IMR-90 (cell line): ENCODE measurements around the gene CFAP58. TPM values are rescaled to one million over a fixed set of nuclear protein-coding genes. Genes with fewer than 3 reads are reported as not detected.

ENCODE experiments used
- ATAC-seq: fragments of 200-7000 bp; cut with Tn5 transposase; 2 replicates; pipeline ENCODE4 v1.9.1; 2020; ENCODE audit warnings: low read depth, mild to moderate bottlenecking, moderate library complexity
- BruUV-seq: library from RNA; stranded (reverse); fragments of 400-500 nt; replicated peaks from 2 replicates; lab custom pipeline; 2021; lab: Mats Ljungman, UMichigan
- CTCF ChIA-PET: fragments of 300-600 bp; formaldehyde crosslinking; extraction: SDS; loops from one replicate; lab custom pipeline; 2021; ENCODE audit warnings: antibody characterized with exemption; lab: Yijun Ruan, JAX
- POLR2A ChIA-PET: fragments of 300-600 bp; sonication (Branson Sonifier 250); formaldehyde crosslinking; loops from one replicate; lab custom pipeline; 2022; ENCODE audit warnings: antibody characterized with exemption; ENCODE audit not compliant: unreplicated experiment; lab: Charles Lee
- DNase-seq: peaks from one replicate; pipeline ENCODE4 v3.0.0; 2013
- H2AFZ ChIP-seq: replicated peaks from 2 replicates; pipeline ENCODE3; 2013; ENCODE audit warnings: low read length, mild to moderate bottlenecking; ENCODE audit not compliant: poor library complexity
- H2AK5ac ChIP-seq: 2 replicates; pipeline ENCODE4 v1.6.1; 2013; ENCODE audit warnings: low read depth, low read length, inconsistent platforms
- H2AK9ac ChIP-seq: replicated peaks from 2 replicates; pipeline ENCODE3; 2013; ENCODE audit warnings: mild to moderate bottlenecking, low read depth, low read length, moderate library complexity; ENCODE audit not compliant: poor library complexity
- H2BK120ac ChIP-seq: 2 replicates; pipeline ENCODE4 v1.6.1; 2013; ENCODE audit warnings: low read depth, low read length, inconsistent platforms
- H2BK15ac ChIP-seq: 3 replicates; pipeline ENCODE4 v1.6.1; 2013; ENCODE audit warnings: low read depth, low read length, inconsistent platforms
- H2BK20ac ChIP-seq: 2 replicates; pipeline ENCODE4 v1.6.1; 2013; ENCODE audit warnings: low read depth, mild to moderate bottlenecking, inconsistent platforms, low read length, moderate library complexity
- H2BK5ac ChIP-seq: 2 replicates; pipeline ENCODE4 v1.6.1; 2013; ENCODE audit warnings: mild to moderate bottlenecking, low read depth, low read length, inconsistent platforms; ENCODE audit not compliant: poor library complexity, severe bottlenecking
- H3K14ac ChIP-seq: replicated peaks from 2 replicates; pipeline ENCODE4 v1.6.1; 2013; ENCODE audit warnings: low read depth, low read length, inconsistent platforms
- H3K18ac ChIP-seq: 2 replicates; pipeline ENCODE4 v1.6.1; 2013; ENCODE audit warnings: low read depth, low read length, control low read depth
- H3K23ac ChIP-seq: 2 replicates; pipeline ENCODE4 v1.6.1; 2013; ENCODE audit warnings: low read depth, low read length, inconsistent platforms
- H3K27ac ChIP-seq: 2 replicates; pipeline ENCODE4 v1.5.1; 2013; ENCODE audit warnings: mild to moderate bottlenecking, control low read depth, low read length; ENCODE audit not compliant: insufficient read depth
- H3K27me3 ChIP-seq: 2 replicates; pipeline ENCODE4 v1.6.1; 2013; ENCODE audit warnings: low read length; ENCODE audit not compliant: control insufficient read depth, insufficient read depth
- H3K36me3 ChIP-seq: 2 replicates; pipeline ENCODE4 v1.6.1; 2013; ENCODE audit warnings: low read length, mixed read lengths; ENCODE audit not compliant: control insufficient read depth, insufficient read depth
- H3K4ac ChIP-seq: 2 replicates; pipeline ENCODE4 v1.6.1; 2013; ENCODE audit warnings: low read depth, low read length, inconsistent platforms
- H3K4me1 ChIP-seq: 2 replicates; pipeline ENCODE4 v1.6.1; 2013; ENCODE audit warnings: low read length, mixed read lengths; ENCODE audit not compliant: control insufficient read depth, insufficient read depth
- H3K4me2 ChIP-seq: 2 replicates; pipeline ENCODE4 v1.6.1; 2013; ENCODE audit warnings: low read depth, mild to moderate bottlenecking, control low read depth, low read length, moderate library complexity
- H3K4me3 ChIP-seq: 2 replicates; pipeline ENCODE4 v1.5.1; 2013; ENCODE audit warnings: low read depth, mild to moderate bottlenecking, control low read depth, low read length, moderate library complexity; ENCODE audit not compliant: insufficient read depth
- H3K56ac ChIP-seq: 2 replicates; pipeline ENCODE4 v1.6.1; 2013; ENCODE audit warnings: low read length, inconsistent platforms; ENCODE audit not compliant: insufficient read depth; ENCODE audit errors: extremely low read depth
- H3K79me1 ChIP-seq, 2 experiments: 2 replicates each; pipeline ENCODE4 v1.6.1; 2013; ENCODE audit warnings: low read length in 2 of 2, inconsistent platforms in 1 of 2, low read depth in 1 of 2
- H3K9ac ChIP-seq: 2 replicates; pipeline ENCODE4 v1.6.1; 2013; ENCODE audit warnings: low read depth, low read length, control low read depth
- H3K9me1 ChIP-seq: 2 replicates; pipeline ENCODE4 v1.6.1; 2013; ENCODE audit warnings: low read length, inconsistent platforms; ENCODE audit not compliant: insufficient read depth
- H3K9me3 ChIP-seq: 2 replicates; pipeline ENCODE4 v1.6.1; 2013; ENCODE audit warnings: low read length; ENCODE audit not compliant: control insufficient read depth, insufficient read depth
- H4K20me1 ChIP-seq: 2 replicates; pipeline ENCODE4 v1.6.1; 2013; ENCODE audit warnings: low read length, inconsistent platforms; ENCODE audit not compliant: insufficient read depth
- H4K5ac ChIP-seq: 2 replicates; pipeline ENCODE4 v1.6.1; 2013; ENCODE audit warnings: mild to moderate bottlenecking, low read depth, low read length, control low read depth
- H4K8ac ChIP-seq, 2 experiments: 2 replicates each; pipeline ENCODE4 v1.6.1; 2013; ENCODE audit warnings: low read depth in 2 of 2, low read length in 2 of 2, control low read depth in 1 of 2, inconsistent platforms in 1 of 2
- H4K91ac ChIP-seq: 2 replicates; pipeline ENCODE4 v1.6.1; 2013; ENCODE audit warnings: low read depth, low read length, inconsistent platforms; ENCODE audit not compliant: insufficient read depth
- ELK1 ChIP-seq: fragments of 150-350 bp; IDR thresholded peaks from 2 replicates; pipeline ENCODE4 v1.6.1; 2016; ENCODE audit warnings: low read depth, mild to moderate bottlenecking, low read length, moderate library complexity, borderline replicate concordance
- MAZ ChIP-seq: IDR thresholded peaks from 2 replicates; pipeline ENCODE4 v1.6.1; 2012; ENCODE audit warnings: low read depth, mild to moderate bottlenecking, low read length, improper control_type of control experiment, moderate library complexity, borderline replicate concordance
- POLR2A ChIP-seq: IDR thresholded peaks from 2 replicates; pipeline ENCODE4 v1.6.1; 2012; ENCODE audit warnings: mild to moderate bottlenecking, low read depth, low read length
- RAD21 ChIP-seq: IDR thresholded peaks from 2 replicates; pipeline ENCODE4 v1.6.1; 2012; ENCODE audit warnings: low read length, improper control_type of control experiment
- SMC3 ChIP-seq: fragments of 150-350 bp; IDR thresholded peaks from 2 replicates; pipeline ENCODE4 v1.6.1; 2016; ENCODE audit warnings: low read depth, mild to moderate bottlenecking, antibody characterized with exemption, low read length, moderate library complexity
- WGBS, 2 experiments: methylation state at CpG; one replicate each; pipeline versions ENCODE4 v1.1.5 to v1.1.7; 2013; ENCODE audit warnings: missing lambda C conversion rate in 2 of 2; ENCODE audit not compliant: insufficient read length in 1 of 2; ENCODE audit errors: extremely low coverage in 2 of 2; 5-methylcytosine and 5-hydroxymethylcytosine counted together
- dilution Hi-C: fragments of 300-500 bp; cut with HindIII; formaldehyde crosslinking; loops from one replicate; pipeline ENCODE4 v1.14.3; 2018; ENCODE audit warnings: low sequenced_read_pairs; ENCODE audit not compliant: unreplicated experiment
- in situ Hi-C: fragments of 300-500 bp; cut with MboI; formaldehyde crosslinking; loops from 3 replicates; pipeline ENCODE4 v1.14.3; 2019; ENCODE audit warnings: low sequenced_read_pairs, inconsistent platforms, mixed read lengths
- intact Hi-C: fragments of 100-400 bp; cut with micrococcal nuclease; formaldehyde crosslinking; loops from 2 replicates; pipeline ENCODE4 v1.10.0; 2022
- polyA plus RNA-seq, 3 experiments: library from polyadenylated mRNA; depleted of rRNA; stranded (reverse); fragments of >200 nt; gene quantifications; 2 replicates each; pipeline ENCODE4 v1.2.3, GENCODE V29; 2012; ENCODE audit warnings: low replicate concordance in 1 of 3
- total RNA-seq: library from RNA; depleted of rRNA; stranded (reverse); fragments of >200 nt; gene quantifications from 2 replicates; pipeline ENCODE4 v1.2.3, GENCODE V29; 2012

The CFAP58 gene
- total and polyA plus RNA-seq, 2 of the 4 experiments (the other 2 are of a cell fraction) = 0.36 to 0.72 TPM

- H3K9me1 ChIP-seq = no peaks in the 10 kb centered on the region
- H2AK5ac ChIP-seq = no peak overlapping the region
- peak; percentile 37 for DNase-seq
- H3K56ac ChIP-seq = no peak overlapping the region
- H3K27ac ChIP-seq = no peak overlapping the region
- H3K18ac ChIP-seq = no peak overlapping the region
- no peak overlapping the region for H2BK20ac ChIP-seq
- H3K79me1 ChIP-seq = no peaks in the 10 kb centered on the region
- in situ Hi-C loops = no loop called here
- no peak overlapping the region for H3K14ac ChIP-seq
- no peak overlapping the region for H3K23ac ChIP-seq
- no peaks in the 10 kb centered on the region for H3K36me3 ChIP-seq
- no peak overlapping the region for H2AFZ ChIP-seq
- no peak overlapping the region for H3K9ac ChIP-seq
- H3K4ac ChIP-seq = no peak overlapping the region
- H3K4me2 ChIP-seq = no peak overlapping the region
- H2BK15ac ChIP-seq = no peak overlapping the region
- H4K91ac ChIP-seq = no peak overlapping the region
- BruUV-seq = no TSS peak
- ATAC-seq = peak; percentile 57; the same call in 1 of the 2 replicates
- no peak overlapping the region for H4K5ac ChIP-seq
- H4K20me1 ChIP-seq = no peaks in the 10 kb centered on the region
- no peak overlapping the region for H2BK5ac ChIP-seq
- H3K27me3 ChIP-seq = no peaks in the 10 kb centered on the region
- peaks cover 2% of the 10 kb centered on the region; the same call in 1 of the 2 replicates for H3K4me1 ChIP-seq
- ChIA-PET CTCF (no interaction called here), POLR2A (no interaction called here)
- H2AK9ac ChIP-seq = no peak overlapping the region
- no peak overlapping the region for H4K8ac ChIP-seq
- H3K4me3 ChIP-seq = no peak overlapping the region
- H3K9me3 ChIP-seq = no peaks in the 10 kb centered on the region
- intact Hi-C loops = no loop called here
- H2BK120ac ChIP-seq = no peak overlapping the region
- TF ChIP-seq SMC3 (no peak), RAD21 (no peak), MAZ (no peak), ELK1 (no peak), POLR2A (no peak)
- dilution Hi-C loops = no loop called here
- WGBS, 2 experiments = no CpG with 5 or more reads among the region's 3 CpGs
Measured at GRCh38 chr10:104449391-104449790, 95.8 kb downstream of the CFAP58 start.
